ENCODE data around the gene HK3.

HK3 gene

GRCh38 chr5:176888865-176889165 is 10.3 kb downstream of the HK3 start:
- H3K23ac ChIP-seq (ENCODE audit: low read length) = no peak overlapping the region
- H2BK12ac ChIP-seq (ENCODE audit: low read length) = no peak overlapping the region
- no peak overlapping the region for H3K18ac ChIP-seq (ENCODE audit: low read length)
- H3K79me1 ChIP-seq (ENCODE audit: low read length) = no peaks in the 10 kb centered on the region
- no peak overlapping the region for H3K4me3 ChIP-seq (ENCODE audit: low read depth, low read length)
- no peaks in the 10 kb centered on the region for H3K79me2 ChIP-seq (ENCODE audit: control insufficient read depth, insufficient read depth, low read length, poor library complexity)
- H2AK5ac ChIP-seq (ENCODE audit: low read length) = no peak overlapping the region
- no peak overlapping the region for H2BK5ac ChIP-seq (ENCODE audit: low read depth, low read length, poor library complexity)
- no peak overlapping the region for H4K12ac ChIP-seq (ENCODE audit: low read depth, low read length)
- H3K36me3 ChIP-seq (ENCODE audit: control insufficient read depth in 1 of 2, insufficient read depth in 2 of 2, low read length in 2 of 2) = no peaks in the 10 kb centered on the region
- H3K4ac ChIP-seq (ENCODE audit: low read depth, low read length) = no peak overlapping the region
- H3K14ac ChIP-seq (ENCODE audit: low read length) = no peak overlapping the region
- H3K4me2 ChIP-seq (ENCODE audit: low read length) = no peak overlapping the region
- H3K27ac ChIP-seq (ENCODE audit: low read depth, low read length) = no peak overlapping the region
- H4K8ac ChIP-seq (ENCODE audit: low read depth, low read length) = no peak overlapping the region
- no peaks in the 10 kb centered on the region for H3K4me1 ChIP-seq (ENCODE audit: control insufficient read depth in 1 of 2, insufficient read depth in 2 of 2, low read length in 2 of 2)
- no peak overlapping the region for H3K9ac ChIP-seq (ENCODE audit: low read length)
- no peak overlapping the region for H2BK120ac ChIP-seq (ENCODE audit: insufficient read depth, low read length, poor library complexity)
- no peak overlapping the region for H2AFZ ChIP-seq (ENCODE audit: insufficient read depth, low read length, poor library complexity)
- no CpG with 5 or more reads among the region's 1 CpG for WGBS (ENCODE audit: extremely low coverage, insufficient coverage, insufficient read length)
- peaks cover 7% of the 10 kb centered on the region for H3K9me3 ChIP-seq (ENCODE audit: insufficient read depth, low read depth, low read length)
- no peak for DNase-seq
- H4K91ac ChIP-seq (ENCODE audit: low read depth, low read length) = no peak overlapping the region
- H3K27me3 ChIP-seq (ENCODE audit: insufficient read depth, low read length) = no peaks in the 10 kb centered on the region

GRCh38 chr5:176888016-176888864 is 10.9 kb downstream of the HK3 start:
- Histone ChIP-seq H3K79me1 (ENCODE audit: low read length) (no peaks in the 10 kb centered on the region), H2BK5ac (ENCODE audit: low read depth, low read length, poor library complexity) (no peak overlapping the region), H3K9me3 (ENCODE audit: insufficient read depth, low read depth, low read length) (peaks cover 7% of the 10 kb centered on the region), H3K4me1 (ENCODE audit: control insufficient read depth in 1 of 2, insufficient read depth in 2 of 2, low read length in 2 of 2) (no peaks in the 10 kb centered on the region), H3K14ac (ENCODE audit: low read length) (no peak overlapping the region), H2BK12ac (ENCODE audit: low read length) (no peak overlapping the region), H2AK5ac (ENCODE audit: low read length) (no peak overlapping the region), H3K4me3 (ENCODE audit: low read depth, low read length) (no peak overlapping the region), H3K23ac (ENCODE audit: low read length) (no peak overlapping the region), H3K4me2 (ENCODE audit: low read length) (no peak overlapping the region), H3K4ac (ENCODE audit: low read depth, low read length) (no peak overlapping the region), H3K36me3 (ENCODE audit: control insufficient read depth in 1 of 2, insufficient read depth in 2 of 2, low read length in 2 of 2) (no peaks in the 10 kb centered on the region), H3K27me3 (ENCODE audit: insufficient read depth, low read length) (no peaks in the 10 kb centered on the region), H2AFZ (ENCODE audit: insufficient read depth, low read length, poor library complexity) (no peak overlapping the region), H4K8ac (ENCODE audit: low read depth, low read length) (no peak overlapping the region), H3K79me2 (ENCODE audit: control insufficient read depth, insufficient read depth, low read length, poor library complexity) (no peaks in the 10 kb centered on the region), H3K9ac (ENCODE audit: low read length) (no peak overlapping the region), H4K12ac (ENCODE audit: low read depth, low read length) (no peak overlapping the region), H3K27ac (ENCODE audit: low read depth, low read length) (no peak overlapping the region), H2BK120ac (ENCODE audit: insufficient read depth, low read length, poor library complexity) (no peak overlapping the region), H3K18ac (ENCODE audit: low read length) (no peak overlapping the region), H4K91ac (ENCODE audit: low read depth, low read length) (no peak overlapping the region)
- no CpG with 5 or more reads among the region's 27 CpGs for WGBS (ENCODE audit: extremely low coverage, insufficient coverage, insufficient read length)
- DNase-seq = no peak

GRCh38 chr5:176887252-176887849 is 11.8 kb downstream of the HK3 start:
- no peaks in the 10 kb centered on the region for H3K4me1 ChIP-seq (ENCODE audit: control insufficient read depth in 1 of 2, insufficient read depth in 2 of 2, low read length in 2 of 2)
- H2BK12ac ChIP-seq (ENCODE audit: low read length) = no peak overlapping the region
- H2AK5ac ChIP-seq (ENCODE audit: low read length) = no peak overlapping the region
- no CpG with 5 or more reads among the region's 28 CpGs for WGBS (ENCODE audit: extremely low coverage, insufficient coverage, insufficient read length)
- H3K14ac ChIP-seq (ENCODE audit: low read length) = no peak overlapping the region
- H3K18ac ChIP-seq (ENCODE audit: low read length) = no peak overlapping the region
- peaks cover 7% of the 10 kb centered on the region for H3K9me3 ChIP-seq (ENCODE audit: insufficient read depth, low read depth, low read length)
- H3K4ac ChIP-seq (ENCODE audit: low read depth, low read length) = no peak overlapping the region
- no peaks in the 10 kb centered on the region for H3K36me3 ChIP-seq (ENCODE audit: control insufficient read depth in 1 of 2, insufficient read depth in 2 of 2, low read length in 2 of 2)
- no peak overlapping the region for H3K4me3 ChIP-seq (ENCODE audit: low read depth, low read length)
- no peak overlapping the region for H3K4me2 ChIP-seq (ENCODE audit: low read length)
- no peak overlapping the region for H3K9ac ChIP-seq (ENCODE audit: low read length)
- H3K27me3 ChIP-seq (ENCODE audit: insufficient read depth, low read length) = no peaks in the 10 kb centered on the region
- no peaks in the 10 kb centered on the region for H3K79me1 ChIP-seq (ENCODE audit: low read length)
- no peak overlapping the region for H4K12ac ChIP-seq (ENCODE audit: low read depth, low read length)
- no peak overlapping the region for H2BK5ac ChIP-seq (ENCODE audit: low read depth, low read length, poor library complexity)
- no peak overlapping the region for H2AFZ ChIP-seq (ENCODE audit: insufficient read depth, low read length, poor library complexity)
- H3K27ac ChIP-seq (ENCODE audit: low read depth, low read length) = no peak overlapping the region
- H3K23ac ChIP-seq (ENCODE audit: low read length) = no peak overlapping the region
- H4K91ac ChIP-seq (ENCODE audit: low read depth, low read length) = no peak overlapping the region
- no peaks in the 10 kb centered on the region for H3K79me2 ChIP-seq (ENCODE audit: control insufficient read depth, insufficient read depth, low read length, poor library complexity)
- no peak overlapping the region for H2BK120ac ChIP-seq (ENCODE audit: insufficient read depth, low read length, poor library complexity)
- H4K8ac ChIP-seq (ENCODE audit: low read depth, low read length) = no peak overlapping the region
- DNase-seq = no peak

GRCh38 chr5:176886336-176887251 is 12.6 kb downstream of the HK3 start:
- Histone ChIP-seq H3K9ac (ENCODE audit: low read length) (no peak overlapping the region), H2BK5ac (ENCODE audit: low read depth, low read length, poor library complexity) (no peak overlapping the region), H3K23ac (ENCODE audit: low read length) (no peak overlapping the region), H3K4ac (ENCODE audit: low read depth, low read length) (no peak overlapping the region), H2AFZ (ENCODE audit: insufficient read depth, low read length, poor library complexity) (no peak overlapping the region), H4K91ac (ENCODE audit: low read depth, low read length) (no peak overlapping the region), H3K4me1 (ENCODE audit: control insufficient read depth in 1 of 2, insufficient read depth in 2 of 2, low read length in 2 of 2) (no peaks in the 10 kb centered on the region), H2BK120ac (ENCODE audit: insufficient read depth, low read length, poor library complexity) (no peak overlapping the region), H4K12ac (ENCODE audit: low read depth, low read length) (no peak overlapping the region), H4K8ac (ENCODE audit: low read depth, low read length) (no peak overlapping the region), H3K79me1 (ENCODE audit: low read length) (no peaks in the 10 kb centered on the region), H3K9me3 (ENCODE audit: insufficient read depth, low read depth, low read length) (peaks cover 7% of the 10 kb centered on the region), H3K27me3 (ENCODE audit: insufficient read depth, low read length) (no peaks in the 10 kb centered on the region), H2BK12ac (ENCODE audit: low read length) (no peak overlapping the region), H3K4me2 (ENCODE audit: low read length) (no peak overlapping the region), H3K27ac (ENCODE audit: low read depth, low read length) (no peak overlapping the region), H3K18ac (ENCODE audit: low read length) (no peak overlapping the region), H3K4me3 (ENCODE audit: low read depth, low read length) (no peak overlapping the region), H3K36me3 (ENCODE audit: control insufficient read depth in 1 of 2, insufficient read depth in 2 of 2, low read length in 2 of 2) (no peaks in the 10 kb centered on the region), H3K79me2 (ENCODE audit: control insufficient read depth, insufficient read depth, low read length, poor library complexity) (no peaks in the 10 kb centered on the region), H2AK5ac (ENCODE audit: low read length) (no peak overlapping the region), H3K14ac (ENCODE audit: low read length) (no peak overlapping the region)
- no peak for DNase-seq
- no CpG with 5 or more reads among the region's 13 CpGs for WGBS (ENCODE audit: extremely low coverage, insufficient coverage, insufficient read length)

Data from trophoblast cell (in vitro differentiated cells and primary cell).